Kidney (tissue), 14 donors: ENCODE data around the gene HSD17B8. TPM values are rescaled to one million over a fixed set of nuclear protein-coding genes. Genes with fewer than 3 reads are reported as not detected.

Experiments used
- DNase-seq, 5 donors: peaks; one replicate each; pipeline ENCODE4 v3.0.0-alpha.2; 2013 to 2020
- FAIRE-seq: peaks from 2 replicates; lab custom pipeline; 2012; peaks lifted over from hg19 to GRCh38; lab: Jason Lieb, UNC
- H3K27ac ChIP-seq, 2 donors: one replicate each; pipeline ENCODE4 v1.7.0; 2013; ENCODE audit warnings: low read depth in 2 of 2, low read length in 2 of 2, inconsistent platforms in 1 of 2
- H3K27me3 ChIP-seq: one replicate; pipeline ENCODE4 v1.7.1; 2013; ENCODE audit warnings: low read length, inconsistent platforms; ENCODE audit not compliant: control insufficient read depth, insufficient read depth
- H3K36me3 ChIP-seq, 3 donors: one replicate each; pipeline versions ENCODE4 v1.7.0 to v1.7.1; 2013; ENCODE audit warnings: low read length in 3 of 3, control low read depth in 1 of 3, inconsistent platforms in 1 of 3; ENCODE audit not compliant: insufficient read depth in 3 of 3, control insufficient read depth in 2 of 3
- H3K4me1 ChIP-seq, 3 donors: one replicate each; pipeline versions ENCODE4 v1.7.0 to v1.7.1; 2013; ENCODE audit warnings: low read length in 3 of 3, inconsistent platforms in 1 of 3, low read depth in 1 of 3; ENCODE audit not compliant: control insufficient read depth in 2 of 3, insufficient read depth in 2 of 3
- H3K4me3 ChIP-seq, 3 donors: one replicate each; pipeline versions ENCODE4 v1.7.0 to v1.8.1; 2013; ENCODE audit warnings: low read length in 3 of 3, control low read depth in 1 of 3, inconsistent platforms in 1 of 3
- H3K9ac ChIP-seq, 3 donors: one replicate each; pipeline versions ENCODE4 v1.7.0 to v1.7.1; 2013; ENCODE audit warnings: low read length in 3 of 3, control low read depth in 1 of 3, inconsistent platforms in 1 of 3
- H3K9me3 ChIP-seq, 3 donors: one replicate each; pipeline versions ENCODE4 v1.7.0 to v1.7.1; 2013; ENCODE audit warnings: low read length in 3 of 3, control low read depth in 1 of 3, inconsistent platforms in 1 of 3; ENCODE audit not compliant: control insufficient read depth in 2 of 3, insufficient read depth in 1 of 3
- intact Hi-C: fragments of 100-400 bp; cut with DNase I; formaldehyde crosslinking; loops from one replicate; pipeline ENCODE4 v1.11.1; 2022
- polyA plus RNA-seq: library from polyadenylated mRNA; stranded (reverse); fragments of 350-450 nt; fragmentation: Illumina TruSeq; extraction: RNeasy Lipid Tissue Mini Kit (QIAGEN cat#74804); gene quantifications from one replicate; pipeline ENCODE4 v1.2.3, GENCODE V29; 2014; ENCODE audit warnings: low read depth, low replicate concordance; ENCODE audit not compliant: insufficient read depth
- total RNA-seq: library from RNA; stranded (reverse); fragmentation: NEBNext Ultra II Directional; extraction: Animal tissue kit (Norgen Biotek cat#: 25700); gene quantifications from one replicate; pipeline ENCODE4 v1.2.1, GENCODE V29; 2021
- TF ChIP-seq, protein P1 (sequence below): IDR thresholded peaks from 3 replicates; pipeline ENCODE4 v1.5.1; 2012; ENCODE audit warnings: mild to moderate bottlenecking, moderate library complexity, borderline replicate concordance; ENCODE audit not compliant: insufficient read depth; ENCODE audit errors: extremely low read depth
- donor health status: control.
- donor health status: control.
- donor health status: control.
- donor health status: control.
- donor health status: control.
- donor health status: DM: yes; HTN: yes; CAD: no.
- donor health status: Normal renal cell carcinoma (clear cell type).

The HSD17B8 gene
- total and polyA plus RNA-seq, 2 donors from 2014 or later = 26.6 to 83.0 TPM

DNA sequence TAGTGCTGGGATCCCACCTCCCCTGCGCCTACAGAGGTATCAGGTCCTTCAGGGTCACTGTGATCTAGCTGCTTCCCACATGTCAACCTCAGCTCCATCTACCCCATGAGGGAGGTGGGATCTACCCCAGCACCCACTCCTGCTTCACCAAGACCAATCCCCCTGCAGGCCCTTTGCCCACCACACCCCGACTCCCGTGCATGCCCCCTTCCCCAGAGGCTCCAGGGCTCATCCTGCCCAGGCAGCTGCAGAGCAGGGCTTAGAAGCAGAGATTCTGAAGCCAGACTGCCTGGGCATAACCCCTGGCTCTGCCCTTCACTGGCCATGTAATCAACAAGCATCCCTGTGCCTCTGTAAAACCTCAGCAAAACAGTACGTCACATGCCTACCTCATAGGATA, 29.7 kb upstream of the HSD17B8 start:
- intact Hi-C loops = no loop called here
- TF ChIP-seq, protein P1, sequence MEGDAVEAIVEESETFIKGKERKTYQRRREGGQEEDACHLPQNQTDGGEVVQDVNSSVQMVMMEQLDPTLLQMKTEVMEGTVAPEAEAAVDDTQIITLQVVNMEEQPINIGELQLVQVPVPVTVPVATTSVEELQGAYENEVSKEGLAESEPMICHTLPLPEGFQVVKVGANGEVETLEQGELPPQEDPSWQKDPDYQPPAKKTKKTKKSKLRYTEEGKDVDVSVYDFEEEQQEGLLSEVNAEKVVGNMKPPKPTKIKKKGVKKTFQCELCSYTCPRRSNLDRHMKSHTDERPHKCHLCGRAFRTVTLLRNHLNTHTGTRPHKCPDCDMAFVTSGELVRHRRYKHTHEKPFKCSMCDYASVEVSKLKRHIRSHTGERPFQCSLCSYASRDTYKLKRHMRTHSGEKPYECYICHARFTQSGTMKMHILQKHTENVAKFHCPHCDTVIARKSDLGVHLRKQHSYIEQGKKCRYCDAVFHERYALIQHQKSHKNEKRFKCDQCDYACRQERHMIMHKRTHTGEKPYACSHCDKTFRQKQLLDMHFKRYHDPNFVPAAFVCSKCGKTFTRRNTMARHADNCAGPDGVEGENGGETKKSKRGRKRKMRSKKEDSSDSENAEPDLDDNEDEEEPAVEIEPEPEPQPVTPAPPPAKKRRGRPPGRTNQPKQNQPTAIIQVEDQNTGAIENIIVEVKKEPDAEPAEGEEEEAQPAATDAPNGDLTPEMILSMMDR = no peak
- no peak for FAIRE-seq

DNA sequence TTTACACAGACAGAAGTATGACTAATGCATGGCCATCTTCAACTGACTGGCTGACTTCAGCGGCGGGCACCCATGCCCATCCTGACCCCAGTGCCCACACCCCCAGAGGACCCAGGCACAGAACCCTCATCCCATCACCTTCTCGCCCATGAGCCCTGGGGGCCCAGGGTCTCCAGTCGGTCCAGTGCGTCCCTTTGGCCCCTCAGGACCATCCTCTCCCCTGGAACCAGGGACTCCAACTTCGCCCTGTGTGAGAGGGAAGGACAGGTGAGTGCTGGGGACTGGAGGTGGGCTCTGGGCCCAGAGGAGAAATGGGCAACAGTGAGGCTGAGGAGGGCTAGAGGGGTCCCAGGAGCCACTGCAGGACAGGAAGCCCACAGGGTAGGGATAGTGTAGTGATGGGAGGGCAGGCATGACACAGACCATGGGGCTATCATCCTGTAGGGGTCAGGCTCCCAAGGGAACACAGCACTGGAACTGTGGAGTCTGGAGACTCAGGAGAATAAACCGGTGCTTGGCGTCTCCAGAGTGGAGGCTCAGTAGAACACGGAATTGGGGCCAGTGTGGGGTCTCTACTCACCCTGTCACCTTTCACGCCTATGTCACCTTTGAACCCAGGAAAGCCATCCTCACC, 28.9 kb upstream of the HSD17B8 start:
- intact Hi-C loops = no loop called here
- H3K4me1 ChIP-seq = no peaks in the 10 kb centered on the region
- no peak overlapping the region for H3K4me3 ChIP-seq
- H3K36me3 ChIP-seq = no peaks in the 10 kb centered on the region
- H3K9ac ChIP-seq = no peak overlapping the region
- TF ChIP-seq, protein P1 = no peak
- no peak for FAIRE-seq
- H3K27me3 ChIP-seq = no peaks in the 10 kb centered on the region
- no peaks in the 10 kb centered on the region for H3K9me3 ChIP-seq
- no peak overlapping the region for H3K27ac ChIP-seq
- DNase-seq = no peak

More for the DNA sequence above, 29.7 kb upstream of the HSD17B8 start:
- no peak overlapping the region for H3K9ac ChIP-seq
- no peaks in the 10 kb centered on the region for H3K4me1 ChIP-seq
- H3K4me3 ChIP-seq = no peak overlapping the region
- no peaks in the 10 kb centered on the region for H3K27me3 ChIP-seq
- no peak overlapping the region for H3K27ac ChIP-seq
- no peak for DNase-seq
- no peaks in the 10 kb centered on the region for H3K36me3 ChIP-seq
- no peaks in the 10 kb centered on the region for H3K9me3 ChIP-seq

DNA sequence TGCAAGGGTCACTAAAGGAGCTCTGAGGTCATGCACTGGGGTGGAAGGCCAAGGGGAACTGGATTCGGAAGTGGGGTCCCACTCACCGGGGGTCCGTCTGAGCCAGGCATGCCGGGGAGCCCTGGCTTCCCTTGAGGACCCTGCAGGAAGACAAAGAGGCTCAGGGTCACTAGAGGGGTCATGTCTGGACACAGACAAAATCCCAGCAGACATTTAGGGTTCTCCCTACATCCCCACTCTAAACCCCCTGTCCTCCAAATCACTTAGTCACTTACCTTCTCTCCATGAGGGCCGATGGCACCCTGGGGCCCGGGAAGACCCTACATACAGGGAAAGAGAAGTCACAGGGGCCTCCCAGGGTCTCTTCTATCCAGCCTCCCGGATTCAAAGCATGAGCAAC, 27.5 kb upstream of the HSD17B8 start:
- intact Hi-C loops = no loop called here
- Histone ChIP-seq H3K9ac (no peak overlapping the region), H3K36me3 (no peaks in the 10 kb centered on the region), H3K27me3 (no peaks in the 10 kb centered on the region), H3K9me3 (no peaks in the 10 kb centered on the region), H3K4me1 (no peaks in the 10 kb centered on the region), H3K27ac (no peak overlapping the region), H3K4me3 (no peak overlapping the region)
- FAIRE-seq = no peak
- DNase-seq = peak in 1 of 5 donors; percentile 9
- TF ChIP-seq, protein P1 = no peak
